Parathyroid adenoma (tissue), 2 donors: ENCODE measurements around the gene CIRBP.
A peak's percentile ranks its signal among the peaks of the same experiment; 100 is the strongest.

ENCODE experiments used
- H2AFZ ChIP-seq: fragments of 300-600 bp; sonication (generic); one replicate; pipeline ENCODE4 v1.7.0; 2017; ENCODE audit warnings: antibody characterized with exemption, mild to moderate bottlenecking
- H3K27ac ChIP-seq: fragments of 300-600 bp; sonication (generic); one replicate; pipeline ENCODE4 v1.7.0; 2017
- H3K27me3 ChIP-seq: fragments of 300-600 bp; sonication (generic); one replicate; pipeline ENCODE4 v1.7.0; 2017; ENCODE audit warnings: low read length; ENCODE audit not compliant: control insufficient read depth, insufficient read depth
- H3K36me3 ChIP-seq: fragments of 300-600 bp; sonication (generic); one replicate; pipeline ENCODE4 v1.7.0; 2017; ENCODE audit warnings: low read length; ENCODE audit not compliant: control insufficient read depth, insufficient read depth
- H3K4me1 ChIP-seq: fragments of 300-600 bp; sonication (generic); one replicate; pipeline ENCODE4 v1.7.0; 2017; ENCODE audit warnings: control low read depth
- H3K4me2 ChIP-seq: fragments of 300-600 bp; sonication (generic); one replicate; pipeline ENCODE4 v1.7.0; 2017; ENCODE audit warnings: low read length
- H3K4me3 ChIP-seq: fragments of 300-600 bp; sonication (generic); one replicate; pipeline ENCODE4 v1.7.0; 2017; ENCODE audit warnings: low read depth, low read length
- H3K79me2 ChIP-seq: fragments of 300-600 bp; sonication (generic); one replicate; pipeline ENCODE4 v1.7.0; 2017; ENCODE audit warnings: control low read depth
- H3K9ac ChIP-seq: fragments of 300-600 bp; sonication (generic); one replicate; pipeline ENCODE4 v1.7.0; 2017; ENCODE audit warnings: mild to moderate bottlenecking
- H3K9me3 ChIP-seq: fragments of 300-600 bp; sonication (generic); one replicate; pipeline ENCODE4 v1.7.0; 2017; ENCODE audit warnings: low read length; ENCODE audit not compliant: control insufficient read depth
- CTCF ChIP-seq: fragments of 300-600 bp; sonication (generic); IDR thresholded peaks from one replicate; pipeline ENCODE4 v1.7.0; 2017; ENCODE audit warnings: antibody characterized with exemption, mild to moderate bottlenecking
- donor health status: primary hyperparathyroidism.

CIRBP gene

DNA sequence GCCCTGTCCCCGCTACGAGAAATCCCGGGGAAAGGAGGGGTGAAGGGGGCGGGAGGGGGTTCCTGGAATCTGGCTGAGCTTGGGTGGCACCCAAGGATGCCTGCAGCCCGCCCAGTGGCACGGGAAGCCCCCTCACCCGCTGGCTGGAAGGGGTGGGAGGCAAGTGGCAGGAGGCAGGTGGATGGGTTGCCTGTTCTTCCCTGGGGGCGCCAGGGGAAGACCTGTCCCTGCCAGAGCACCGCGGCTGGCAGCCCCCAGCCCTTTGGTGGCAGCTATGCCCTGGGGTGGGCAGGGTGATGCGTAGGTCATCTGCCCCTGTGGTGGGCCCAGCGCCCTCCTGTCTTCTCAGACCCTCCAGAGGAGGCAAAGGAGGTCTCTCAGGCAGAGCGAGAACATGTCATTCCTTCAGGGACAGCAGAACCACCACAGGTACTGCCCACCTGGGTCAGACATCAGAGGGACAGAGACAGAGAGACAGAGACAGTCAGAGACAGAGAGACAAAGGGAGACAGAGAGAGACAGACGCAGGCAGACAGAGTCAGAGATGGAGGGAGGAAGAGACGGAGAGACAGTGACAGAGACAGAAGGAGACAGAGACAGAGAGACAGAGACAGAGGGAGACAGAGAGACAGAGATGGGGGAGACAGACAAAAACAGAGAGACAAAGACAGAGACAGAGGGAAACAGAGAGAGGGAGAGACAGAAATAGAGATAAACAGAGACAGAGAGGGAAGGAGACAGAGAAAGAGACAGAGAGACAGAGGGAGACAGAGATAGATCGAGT lies 53.3 kb downstream of the CIRBP start:
- Histone ChIP-seq H3K27me3 (no peaks in the 10 kb centered on the region), H3K9me3 (no peaks in the 10 kb centered on the region), H3K4me1 (no peaks in the 10 kb centered on the region), H2AFZ (no peak overlapping the region), H3K9ac (no peak overlapping the region), H3K4me3 (no peak overlapping the region), H3K4me2 (no peak overlapping the region), H3K36me3 (no peaks in the 10 kb centered on the region), H3K27ac (no peak overlapping the region), H3K79me2 (no peaks in the 10 kb centered on the region)
- TF ChIP-seq CTCF: no peak

DNA sequence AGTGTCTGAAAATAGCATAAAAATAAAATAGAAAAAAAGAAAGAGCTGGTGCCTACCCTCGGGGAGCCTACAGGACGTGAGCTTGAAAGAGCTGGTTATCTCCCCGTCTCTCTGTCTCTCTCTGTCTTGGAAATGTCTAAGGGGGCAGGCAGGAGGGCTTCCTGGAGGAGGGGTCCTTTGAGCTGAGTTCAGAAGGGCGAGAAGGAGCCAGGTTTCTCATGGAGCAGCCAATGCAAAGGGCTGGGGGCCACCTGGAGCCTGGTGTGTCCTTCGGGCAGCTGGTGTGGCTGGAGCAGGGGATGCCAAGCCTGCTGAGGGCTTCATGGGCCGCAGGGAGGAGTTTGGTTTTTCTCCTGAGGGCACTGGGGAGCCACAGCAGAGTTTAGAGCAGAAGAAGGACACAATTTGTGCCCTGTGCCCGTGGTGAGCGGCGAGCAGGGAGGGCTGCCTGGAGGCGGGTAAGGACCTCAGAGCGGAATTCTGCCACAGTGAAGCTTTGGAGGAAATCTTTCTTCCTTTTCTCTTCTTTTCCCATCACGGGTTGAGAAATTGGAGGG lies 55.2 kb downstream of the CIRBP start:
- TF ChIP-seq CTCF: no peak
- no peak overlapping the region for H3K27ac ChIP-seq
- peak overlapping the region; percentile 20 for H3K4me3 ChIP-seq
- H2AFZ ChIP-seq: no peak overlapping the region
- no peaks in the 10 kb centered on the region for H3K9me3 ChIP-seq
- no peaks in the 10 kb centered on the region for H3K4me1 ChIP-seq
- no peaks in the 10 kb centered on the region for H3K27me3 ChIP-seq
- H3K36me3 ChIP-seq: no peaks in the 10 kb centered on the region
- H3K79me2 ChIP-seq: no peaks in the 10 kb centered on the region
- no peak overlapping the region for H3K4me2 ChIP-seq
- H3K9ac ChIP-seq: no peak overlapping the region
